ENCODE measurements around the gene DNAJA4.

DNA sequence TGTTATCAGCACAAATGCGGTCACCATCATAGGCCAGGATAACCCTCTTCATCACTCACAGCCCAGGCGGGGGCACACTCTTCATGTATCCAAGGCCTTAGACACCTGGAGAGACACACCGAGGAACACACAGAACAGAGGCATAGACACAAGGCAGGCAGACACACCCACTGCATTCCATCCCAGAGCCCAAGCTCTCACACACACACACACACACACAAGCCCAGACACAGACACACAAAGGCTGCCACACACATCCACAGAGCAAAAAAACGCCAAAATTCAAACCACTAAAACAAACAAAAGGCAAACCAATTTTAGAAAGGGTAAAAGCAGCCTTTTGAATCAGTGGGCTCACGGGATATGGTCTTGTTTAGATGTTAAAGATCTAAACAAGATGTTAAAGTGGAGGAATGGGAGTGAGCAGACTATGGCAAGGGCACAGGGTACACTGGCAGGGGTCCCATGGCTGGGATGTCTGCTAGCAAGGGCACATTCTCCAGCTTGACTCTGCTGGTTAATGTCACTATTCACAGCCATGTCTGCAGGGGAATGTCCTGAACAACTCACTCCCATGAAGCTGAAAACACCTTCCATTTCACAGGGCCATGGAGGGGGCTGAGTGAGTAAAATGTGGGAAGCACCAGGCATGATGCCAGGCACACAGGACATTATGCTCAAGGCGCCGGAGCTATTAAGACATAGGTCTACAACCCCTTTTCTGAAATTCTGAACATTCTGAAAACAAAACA is 60.9 kb downstream of the DNAJA4 start:
- TF ChIP-seq CTCF (IDR thresholded peaks at IDR 0.05) (no peak), POLR2A (IDR thresholded peaks at IDR 0.05) (no peak), EP300 (IDR thresholded peaks at IDR 0.05) (no peak)

Data from sigmoid colon (tissue), 4 donors.